Mucosa of descending colon (tissue), 3 donors: ENCODE measurements around the gene ZNF830. TPM values are rescaled to one million over a fixed set of nuclear protein-coding genes. Genes with fewer than 3 reads are reported as not detected.

Source experiments
- ATAC-seq: fragments of 200-7000 bp; cut with Tn5 transposase; one replicate; pipeline ENCODE4 v1.9.1; 2020; ENCODE audit warnings: mild to moderate bottlenecking, moderate library complexity
- DNase-seq, 3 donors: peaks; one replicate each; pipeline ENCODE4 v3.0.0-alpha.2; 2020
- H3K36me3 ChIP-seq: fragments of 200-600 bp; one replicate; pipeline ENCODE4 v1.8.0; 2021; ENCODE audit warnings: low read depth, mild to moderate bottlenecking
- H3K4me1 ChIP-seq: fragments of 200-600 bp; one replicate; pipeline ENCODE4 v1.8.0; 2021; ENCODE audit warnings: low read depth, mild to moderate bottlenecking
- H3K4me3 ChIP-seq: fragments of 200-600 bp; one replicate; pipeline ENCODE4 v1.8.0; 2021; ENCODE audit warnings: mild to moderate bottlenecking
- H3K9me3 ChIP-seq: fragments of 200-600 bp; one replicate; pipeline ENCODE4 v1.8.0; 2021; ENCODE audit warnings: mild to moderate bottlenecking
- intact Hi-C, 2 donors: fragments of 100-400 bp; cut with DNase I in 1 of 2; cut with micrococcal nuclease in 1 of 2; formaldehyde crosslinking; loops; one replicate each; pipeline versions ENCODE4 v1.11.0 to v1.11.1; 2022; cut with DNase I, micrococcal nuclease
- total RNA-seq, 3 donors: library from RNA; stranded (reverse); fragmentation: NEBNext Ultra II Directional in 2 of 3; extraction: Animal tissue kit (Norgen Biotek cat#: 25700) in 2 of 3; gene quantifications; one replicate each; pipeline versions ENCODE4 v1.2.1 to v1.2.4, GENCODE V29; 2021 to 2023
- TF ChIP-seq, protein P1 (sequence below): fragments of 200-600 bp; IDR thresholded peaks from one replicate; pipeline ENCODE4 v1.8.0; 2022; ENCODE audit warnings: antibody characterized with exemption, mild to moderate bottlenecking
- donor health status: DM: no; HTN: no; CAD: no; lungs with moderate emphysema.
- donor health status: DM: no; HTN: no; CAD: no.
- donor health status: DM: no; HTN: yes; CAD: no.

ZNF830 gene
- total RNA-seq, 3 donors from 2014 or later: 10.8 to 21.6 (median 12.6) TPM

DNA sequence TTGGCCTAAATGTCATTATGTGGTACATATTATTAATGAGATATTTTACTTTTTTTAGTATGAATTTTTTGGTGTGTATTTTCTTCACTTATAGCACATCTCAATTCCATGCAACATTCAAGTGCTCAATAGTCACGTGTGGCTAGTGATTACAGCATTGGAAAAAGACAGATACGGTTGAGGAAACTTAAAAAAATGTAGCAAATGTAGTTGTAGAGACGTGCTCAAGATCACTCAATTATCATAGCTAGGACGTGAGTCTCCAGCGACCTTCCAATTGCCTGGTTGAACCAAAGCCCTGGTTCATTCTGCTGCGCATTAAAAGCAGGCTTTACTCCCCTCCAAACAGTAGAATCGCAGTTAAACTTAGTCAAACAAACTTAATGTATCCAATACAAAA lies 17.8 kb downstream of the ZNF830 start:
- Histone ChIP-seq H3K4me1 (peaks cover 16% of the 10 kb centered on the region), H3K4me3 (no peak overlapping the region), H3K9me3 (no peaks in the 10 kb centered on the region), H3K36me3 (no peaks in the 10 kb centered on the region)
- TF ChIP-seq, protein P1, sequence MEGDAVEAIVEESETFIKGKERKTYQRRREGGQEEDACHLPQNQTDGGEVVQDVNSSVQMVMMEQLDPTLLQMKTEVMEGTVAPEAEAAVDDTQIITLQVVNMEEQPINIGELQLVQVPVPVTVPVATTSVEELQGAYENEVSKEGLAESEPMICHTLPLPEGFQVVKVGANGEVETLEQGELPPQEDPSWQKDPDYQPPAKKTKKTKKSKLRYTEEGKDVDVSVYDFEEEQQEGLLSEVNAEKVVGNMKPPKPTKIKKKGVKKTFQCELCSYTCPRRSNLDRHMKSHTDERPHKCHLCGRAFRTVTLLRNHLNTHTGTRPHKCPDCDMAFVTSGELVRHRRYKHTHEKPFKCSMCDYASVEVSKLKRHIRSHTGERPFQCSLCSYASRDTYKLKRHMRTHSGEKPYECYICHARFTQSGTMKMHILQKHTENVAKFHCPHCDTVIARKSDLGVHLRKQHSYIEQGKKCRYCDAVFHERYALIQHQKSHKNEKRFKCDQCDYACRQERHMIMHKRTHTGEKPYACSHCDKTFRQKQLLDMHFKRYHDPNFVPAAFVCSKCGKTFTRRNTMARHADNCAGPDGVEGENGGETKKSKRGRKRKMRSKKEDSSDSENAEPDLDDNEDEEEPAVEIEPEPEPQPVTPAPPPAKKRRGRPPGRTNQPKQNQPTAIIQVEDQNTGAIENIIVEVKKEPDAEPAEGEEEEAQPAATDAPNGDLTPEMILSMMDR: no peak
- intact Hi-C loops: no loop called here
- ATAC-seq (no peak), DNase-seq (no peak)

DNA sequence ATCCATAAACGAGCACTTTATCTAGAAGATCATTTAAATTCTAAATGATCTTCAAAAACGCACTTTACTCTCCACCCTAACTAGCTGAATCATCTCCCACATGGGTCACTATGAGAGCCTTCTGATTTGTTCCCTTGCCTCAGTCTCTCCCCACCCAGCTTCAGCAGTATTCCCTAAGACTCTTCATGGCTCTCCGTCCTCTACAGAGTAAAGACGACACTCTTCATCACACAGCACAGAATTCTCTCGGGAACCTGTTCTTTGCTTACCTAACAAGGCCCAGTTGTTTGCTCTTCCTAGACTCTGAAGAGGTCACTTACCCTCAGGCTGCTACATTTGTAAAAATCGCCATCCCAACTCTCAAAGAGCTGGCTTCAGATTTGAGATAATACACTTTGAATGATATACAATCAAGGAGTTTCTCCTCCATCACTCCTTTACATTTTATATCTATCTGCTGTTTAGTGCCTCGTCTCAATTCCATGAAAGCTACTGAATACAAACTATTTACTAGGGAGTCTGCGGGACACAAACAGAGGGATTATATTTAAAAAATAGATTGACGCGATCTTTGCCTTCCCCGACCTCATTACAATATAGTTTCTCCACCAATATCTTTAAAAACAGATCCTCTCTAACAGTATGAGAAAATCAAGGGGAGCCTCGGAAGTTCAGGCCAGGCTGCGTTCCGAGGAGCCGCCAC lies 18.5 kb downstream of the ZNF830 start:
- H3K4me3 ChIP-seq: no peak overlapping the region
- TF ChIP-seq, protein P1: no peak
- no peaks in the 10 kb centered on the region for H3K36me3 ChIP-seq
- no peaks in the 10 kb centered on the region for H3K9me3 ChIP-seq
- ATAC-seq: no peak
- intact Hi-C loops: no loop called here
- DNase-seq: no peak
- H3K4me1 ChIP-seq: peaks cover 16% of the 10 kb centered on the region

DNA sequence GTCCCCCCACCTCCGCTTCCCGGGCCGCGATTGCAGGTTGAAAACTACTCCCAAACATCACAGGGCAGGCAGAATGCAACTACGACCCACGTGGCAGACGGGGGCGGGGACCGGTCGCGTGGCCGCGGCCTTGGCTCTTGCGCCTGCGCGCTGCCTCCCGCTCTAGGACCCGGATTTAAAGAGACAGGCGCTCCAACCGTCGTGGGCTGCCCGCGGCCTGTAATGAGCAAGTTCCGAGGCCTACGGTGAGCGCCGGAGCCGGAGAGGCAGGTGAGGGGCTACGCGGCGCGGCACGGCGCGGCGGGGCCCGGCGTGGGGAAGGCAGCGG lies 19.0 kb downstream of the ZNF830 start, which contains the start of gene LIG3:
Gene LIG3 (plus strand): TSS at position 160 of the 328 bp plus-strand sequence. CDS start 2,494 bp downstream, outside the sequence.
- H3K4me3 ChIP-seq: peak within 1 kb of the TSS; percentile 62
- TF ChIP-seq, protein P1: no peak
- intact Hi-C loops: no loop called here
- no peaks in the 10 kb centered on the region for H3K36me3 ChIP-seq
- ATAC-seq (peak; percentile 93), DNase-seq (peak; percentile 96 to 97 (median 96))
- H3K4me1 ChIP-seq: peaks cover 16% of the 10 kb centered on the region
- no peaks in the 10 kb centered on the region for H3K9me3 ChIP-seq

DNA sequence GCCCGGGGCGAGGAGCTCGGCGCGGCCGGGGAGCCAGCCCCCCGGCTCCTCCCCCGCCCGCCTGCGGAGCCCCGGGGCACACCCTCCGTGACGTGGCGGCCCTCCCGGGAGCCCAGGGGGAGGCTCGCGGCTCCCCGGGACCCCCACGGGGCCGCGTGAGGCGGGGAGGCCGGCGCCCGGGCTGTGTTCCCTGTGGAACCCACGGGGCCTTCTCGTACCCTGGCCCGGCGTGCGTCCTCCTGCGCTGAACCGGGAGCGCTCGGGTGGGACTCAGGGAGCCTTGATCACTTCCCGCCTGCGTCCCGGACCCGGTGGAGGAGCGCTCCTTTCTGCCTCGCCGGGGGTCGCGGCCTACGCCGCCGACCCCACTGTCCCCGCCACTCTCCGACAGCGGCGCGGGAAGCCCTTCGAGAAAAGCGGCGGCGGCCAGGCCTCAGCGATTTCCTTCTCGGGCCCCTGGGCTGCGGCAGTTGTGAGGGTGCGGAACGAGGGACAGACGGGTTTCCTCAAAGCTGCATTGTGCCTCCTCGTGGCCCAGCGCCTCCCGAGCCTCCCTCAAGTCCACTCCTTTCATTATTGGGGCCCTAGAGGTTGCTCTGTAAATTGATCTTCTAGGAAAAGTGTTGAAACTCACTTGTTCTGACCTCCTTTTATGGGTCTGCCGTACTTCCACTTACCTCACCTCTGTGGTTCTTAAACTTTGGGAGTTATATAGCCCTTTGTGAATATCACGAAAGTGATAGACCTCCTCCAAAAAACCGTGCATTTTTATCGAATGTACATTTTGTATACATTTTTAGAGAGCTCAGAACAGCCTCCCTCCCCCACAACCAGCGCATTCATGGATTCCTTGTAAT lies 19.6 kb downstream of the ZNF830 start:
- Histone ChIP-seq H3K36me3 (no peaks in the 10 kb centered on the region), H3K4me1 (peaks cover 16% of the 10 kb centered on the region), H3K4me3 (peak overlapping the region; percentile 62), H3K9me3 (no peaks in the 10 kb centered on the region)
- peak; percentile 75 to 86 (median 86) for DNase-seq
- TF ChIP-seq, protein P1: no peak
- intact Hi-C loops: no loop called here
- peak; percentile 93 for ATAC-seq

DNA sequence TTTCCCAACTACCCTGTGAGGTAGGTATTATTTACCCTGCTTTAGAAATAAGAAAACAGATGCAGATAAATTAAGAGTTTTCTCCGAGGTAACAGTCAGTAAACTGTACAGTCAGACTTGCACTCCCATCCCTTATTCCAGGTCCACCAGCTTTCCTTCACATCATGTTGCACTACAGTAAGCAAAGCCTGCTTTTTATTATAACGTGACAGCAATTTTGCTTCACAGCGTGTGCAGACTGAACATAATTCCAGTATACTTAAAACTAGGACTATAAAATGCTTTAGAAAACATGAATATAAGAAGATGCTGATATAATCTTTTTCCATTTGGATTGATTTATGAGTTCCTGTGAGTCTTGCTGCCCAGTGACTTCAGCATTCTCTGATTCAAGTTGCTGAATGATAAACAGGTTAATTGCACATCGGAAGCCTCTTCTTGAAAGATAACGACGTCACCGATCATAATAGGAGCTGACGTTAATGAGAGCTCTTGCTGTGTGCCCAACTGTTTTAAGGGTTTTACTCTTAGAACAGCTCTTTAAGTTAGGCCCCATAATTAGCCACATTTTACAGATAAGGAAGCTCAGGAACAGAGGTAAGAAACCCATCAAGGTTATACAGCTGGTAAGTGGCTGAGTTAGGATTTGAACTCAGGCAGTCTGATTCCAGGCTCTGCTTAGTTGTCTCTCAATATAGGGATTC lies 20.4 kb downstream of the ZNF830 start:
- no peaks in the 10 kb centered on the region for H3K36me3 ChIP-seq
- TF ChIP-seq, protein P1: no peak
- H3K4me3 ChIP-seq: no peak overlapping the region
- peaks cover 16% of the 10 kb centered on the region for H3K4me1 ChIP-seq
- intact Hi-C loops: no loop called here
- no peaks in the 10 kb centered on the region for H3K9me3 ChIP-seq
- no peak for DNase-seq
- no peak for ATAC-seq
